ENCODE data around the gene NKTR. TPM values are rescaled to one million over a fixed set of nuclear protein-coding genes. Genes with fewer than 3 reads are reported as not detected.

Gene NKTR
- polyA plus RNA-seq, 1 donor from 2014 or later, result 242 TPM

DNA sequence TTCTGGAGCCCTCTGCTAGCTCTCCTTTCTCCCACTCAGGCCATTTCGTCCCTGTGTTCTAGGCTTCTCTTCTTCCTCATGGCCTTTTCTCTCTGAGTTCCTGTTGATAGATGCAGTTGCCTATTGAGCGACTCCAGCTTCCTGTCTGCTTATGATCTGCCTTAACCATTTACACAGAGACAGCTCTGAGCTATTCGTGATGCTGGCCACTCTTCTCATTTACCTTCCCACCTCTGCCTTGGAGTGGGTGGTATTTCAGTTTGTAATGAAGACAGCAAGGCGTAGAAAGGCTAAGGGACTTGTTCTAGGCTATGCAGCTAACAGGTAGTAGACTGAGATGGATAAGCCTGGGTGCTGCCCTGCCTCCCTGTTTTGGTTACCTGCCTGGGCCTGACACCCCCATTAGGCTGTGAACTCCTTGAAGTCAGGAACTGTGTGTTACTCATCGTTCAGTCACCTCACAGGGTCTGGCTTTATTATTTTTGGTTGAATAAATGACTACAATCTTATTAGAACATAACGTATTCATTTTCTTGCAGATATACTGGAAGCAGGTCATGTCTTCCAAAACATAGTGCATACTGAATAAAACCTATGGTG is 40.4 kb downstream of the NKTR start:
- H2AFZ ChIP-seq (ENCODE audit: low read depth, low read length), result no peak overlapping the region
- no peaks in the 10 kb centered on the region for H3K27me3 ChIP-seq (ENCODE audit: insufficient read depth, low read depth, low read length)
- H3K79me2 ChIP-seq (replicated peaks; ENCODE audit: insufficient read depth, low read length), result no peaks in the 10 kb centered on the region
- H3K9ac ChIP-seq (ENCODE audit: low read length), result no peak overlapping the region
- no peak overlapping the region for H3K4me3 ChIP-seq (ENCODE audit: low read length)
- no peak for TF ChIP-seq RAD21 (conservative IDR thresholded peaks at IDR 0.05)
- TF ChIP-seq TAF1 (IDR thresholded peaks at IDR 0.05; ENCODE audit: low read depth), result no peak
- TF ChIP-seq, protein P1, sequence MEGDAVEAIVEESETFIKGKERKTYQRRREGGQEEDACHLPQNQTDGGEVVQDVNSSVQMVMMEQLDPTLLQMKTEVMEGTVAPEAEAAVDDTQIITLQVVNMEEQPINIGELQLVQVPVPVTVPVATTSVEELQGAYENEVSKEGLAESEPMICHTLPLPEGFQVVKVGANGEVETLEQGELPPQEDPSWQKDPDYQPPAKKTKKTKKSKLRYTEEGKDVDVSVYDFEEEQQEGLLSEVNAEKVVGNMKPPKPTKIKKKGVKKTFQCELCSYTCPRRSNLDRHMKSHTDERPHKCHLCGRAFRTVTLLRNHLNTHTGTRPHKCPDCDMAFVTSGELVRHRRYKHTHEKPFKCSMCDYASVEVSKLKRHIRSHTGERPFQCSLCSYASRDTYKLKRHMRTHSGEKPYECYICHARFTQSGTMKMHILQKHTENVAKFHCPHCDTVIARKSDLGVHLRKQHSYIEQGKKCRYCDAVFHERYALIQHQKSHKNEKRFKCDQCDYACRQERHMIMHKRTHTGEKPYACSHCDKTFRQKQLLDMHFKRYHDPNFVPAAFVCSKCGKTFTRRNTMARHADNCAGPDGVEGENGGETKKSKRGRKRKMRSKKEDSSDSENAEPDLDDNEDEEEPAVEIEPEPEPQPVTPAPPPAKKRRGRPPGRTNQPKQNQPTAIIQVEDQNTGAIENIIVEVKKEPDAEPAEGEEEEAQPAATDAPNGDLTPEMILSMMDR (IDR thresholded peaks at IDR 0.05; ENCODE audit: poor library complexity, severe bottlenecking), result no peak
- TF ChIP-seq EZH2 (IDR thresholded peaks at IDR 0.05; ENCODE audit: borderline replicate concordance, insufficient read depth, low read length, poor library complexity, severe bottlenecking), result no peak
- TF ChIP-seq EP300 (conservative IDR thresholded peaks at IDR 0.05; ENCODE audit: poor library complexity, severe bottlenecking), result no peak
- TF ChIP-seq, protein P2, sequence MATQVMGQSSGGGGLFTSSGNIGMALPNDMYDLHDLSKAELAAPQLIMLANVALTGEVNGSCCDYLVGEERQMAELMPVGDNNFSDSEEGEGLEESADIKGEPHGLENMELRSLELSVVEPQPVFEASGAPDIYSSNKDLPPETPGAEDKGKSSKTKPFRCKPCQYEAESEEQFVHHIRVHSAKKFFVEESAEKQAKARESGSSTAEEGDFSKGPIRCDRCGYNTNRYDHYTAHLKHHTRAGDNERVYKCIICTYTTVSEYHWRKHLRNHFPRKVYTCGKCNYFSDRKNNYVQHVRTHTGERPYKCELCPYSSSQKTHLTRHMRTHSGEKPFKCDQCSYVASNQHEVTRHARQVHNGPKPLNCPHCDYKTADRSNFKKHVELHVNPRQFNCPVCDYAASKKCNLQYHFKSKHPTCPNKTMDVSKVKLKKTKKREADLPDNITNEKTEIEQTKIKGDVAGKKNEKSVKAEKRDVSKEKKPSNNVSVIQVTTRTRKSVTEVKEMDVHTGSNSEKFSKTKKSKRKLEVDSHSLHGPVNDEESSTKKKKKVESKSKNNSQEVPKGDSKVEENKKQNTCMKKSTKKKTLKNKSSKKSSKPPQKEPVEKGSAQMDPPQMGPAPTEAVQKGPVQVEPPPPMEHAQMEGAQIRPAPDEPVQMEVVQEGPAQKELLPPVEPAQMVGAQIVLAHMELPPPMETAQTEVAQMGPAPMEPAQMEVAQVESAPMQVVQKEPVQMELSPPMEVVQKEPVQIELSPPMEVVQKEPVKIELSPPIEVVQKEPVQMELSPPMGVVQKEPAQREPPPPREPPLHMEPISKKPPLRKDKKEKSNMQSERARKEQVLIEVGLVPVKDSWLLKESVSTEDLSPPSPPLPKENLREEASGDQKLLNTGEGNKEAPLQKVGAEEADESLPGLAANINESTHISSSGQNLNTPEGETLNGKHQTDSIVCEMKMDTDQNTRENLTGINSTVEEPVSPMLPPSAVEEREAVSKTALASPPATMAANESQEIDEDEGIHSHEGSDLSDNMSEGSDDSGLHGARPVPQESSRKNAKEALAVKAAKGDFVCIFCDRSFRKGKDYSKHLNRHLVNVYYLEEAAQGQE (IDR thresholded peaks at IDR 0.05; ENCODE audit: borderline replicate concordance), result no peak
- no peak for TF ChIP-seq MXI1 (conservative IDR thresholded peaks at IDR 0.05; ENCODE audit: poor library complexity, severe bottlenecking)
- TF ChIP-seq POLR2AphosphoS5 (IDR thresholded peaks at IDR 0.05), result no peak
- no peak for TF ChIP-seq SMC3 (conservative IDR thresholded peaks at IDR 0.05; ENCODE audit: poor library complexity)
- H3F3A ChIP-seq (ENCODE audit: insufficient read depth, low read length, poor library complexity, severe bottlenecking), result no peaks in the 10 kb centered on the region
- H4K20me1 ChIP-seq (ENCODE audit: insufficient read depth), result no peaks in the 10 kb centered on the region
- H3K4me2 ChIP-seq (ENCODE audit: low read length), result no peak overlapping the region
- no peaks in the 10 kb centered on the region for H3K9me3 ChIP-seq (ENCODE audit: low read length)
- H3K9me2 ChIP-seq (ENCODE audit: insufficient read depth, low read length), result no peaks in the 10 kb centered on the region
- peaks cover 10% of the 10 kb centered on the region for H3K36me3 ChIP-seq (ENCODE audit: insufficient read depth, low read length)
- no peak overlapping the region for H3K27ac ChIP-seq (ENCODE audit: low read length)

DNA sequence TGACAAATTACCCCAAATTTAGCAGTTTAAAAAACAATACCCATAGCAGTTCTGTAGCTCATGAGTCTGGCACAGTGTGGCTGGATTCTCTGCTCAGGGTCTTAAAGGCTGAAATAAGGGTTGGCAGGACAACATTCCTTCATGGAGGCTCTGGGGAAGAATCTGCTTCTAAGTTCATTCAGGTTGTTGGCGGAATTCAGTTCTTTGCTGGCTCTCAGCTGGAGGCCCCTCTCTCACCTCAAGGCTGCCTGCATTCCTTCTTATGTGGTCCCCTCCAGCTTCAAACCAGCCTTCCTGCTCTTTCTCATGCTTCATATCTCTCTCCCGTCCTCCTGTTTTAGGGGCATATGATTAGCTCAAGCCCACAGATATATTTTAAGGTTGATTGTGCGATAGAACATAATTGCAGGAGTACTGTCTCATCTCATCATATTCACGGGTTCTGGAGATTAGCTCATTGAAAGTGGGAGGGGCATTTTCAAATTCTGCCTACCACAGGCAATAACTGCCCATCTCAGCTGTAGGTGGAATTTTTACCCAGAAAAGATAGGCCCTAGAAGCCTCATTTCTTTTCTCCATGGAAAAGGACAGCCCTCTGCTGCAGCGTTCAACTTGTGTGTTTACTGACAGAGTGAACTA is 47.5 kb downstream of the NKTR start:
- Histone ChIP-seq H3K36me3 (ENCODE audit: insufficient read depth, low read length) (peaks cover 7% of the 10 kb centered on the region), H3K79me2 (replicated peaks; ENCODE audit: insufficient read depth, low read length) (no peaks in the 10 kb centered on the region), H3K9me2 (ENCODE audit: insufficient read depth, low read length) (no peaks in the 10 kb centered on the region), H3K4me3 (ENCODE audit: low read length) (no peak overlapping the region), H3K27me3 (ENCODE audit: insufficient read depth, low read depth, low read length) (no peaks in the 10 kb centered on the region), H4K20me1 (ENCODE audit: insufficient read depth) (no peaks in the 10 kb centered on the region), H3K9me3 (ENCODE audit: low read length) (no peaks in the 10 kb centered on the region), H3K9ac (ENCODE audit: low read length) (no peak overlapping the region), H3K4me2 (ENCODE audit: low read length) (no peak overlapping the region), H3F3A (ENCODE audit: insufficient read depth, low read length, poor library complexity, severe bottlenecking) (no peaks in the 10 kb centered on the region), H2AFZ (ENCODE audit: low read depth, low read length) (no peak overlapping the region), H3K27ac (ENCODE audit: low read length) (no peak overlapping the region)
- TF ChIP-seq RAD21 (conservative IDR thresholded peaks at IDR 0.05) (no peak), EZH2 (IDR thresholded peaks at IDR 0.05; ENCODE audit: borderline replicate concordance, insufficient read depth, low read length, poor library complexity, severe bottlenecking) (no peak), TAF1 (IDR thresholded peaks at IDR 0.05; ENCODE audit: low read depth) (no peak)

All from neural cell (in vitro differentiated cells).